ENCODE data around the gene EFEMP2.

Gene EFEMP2

DNA sequence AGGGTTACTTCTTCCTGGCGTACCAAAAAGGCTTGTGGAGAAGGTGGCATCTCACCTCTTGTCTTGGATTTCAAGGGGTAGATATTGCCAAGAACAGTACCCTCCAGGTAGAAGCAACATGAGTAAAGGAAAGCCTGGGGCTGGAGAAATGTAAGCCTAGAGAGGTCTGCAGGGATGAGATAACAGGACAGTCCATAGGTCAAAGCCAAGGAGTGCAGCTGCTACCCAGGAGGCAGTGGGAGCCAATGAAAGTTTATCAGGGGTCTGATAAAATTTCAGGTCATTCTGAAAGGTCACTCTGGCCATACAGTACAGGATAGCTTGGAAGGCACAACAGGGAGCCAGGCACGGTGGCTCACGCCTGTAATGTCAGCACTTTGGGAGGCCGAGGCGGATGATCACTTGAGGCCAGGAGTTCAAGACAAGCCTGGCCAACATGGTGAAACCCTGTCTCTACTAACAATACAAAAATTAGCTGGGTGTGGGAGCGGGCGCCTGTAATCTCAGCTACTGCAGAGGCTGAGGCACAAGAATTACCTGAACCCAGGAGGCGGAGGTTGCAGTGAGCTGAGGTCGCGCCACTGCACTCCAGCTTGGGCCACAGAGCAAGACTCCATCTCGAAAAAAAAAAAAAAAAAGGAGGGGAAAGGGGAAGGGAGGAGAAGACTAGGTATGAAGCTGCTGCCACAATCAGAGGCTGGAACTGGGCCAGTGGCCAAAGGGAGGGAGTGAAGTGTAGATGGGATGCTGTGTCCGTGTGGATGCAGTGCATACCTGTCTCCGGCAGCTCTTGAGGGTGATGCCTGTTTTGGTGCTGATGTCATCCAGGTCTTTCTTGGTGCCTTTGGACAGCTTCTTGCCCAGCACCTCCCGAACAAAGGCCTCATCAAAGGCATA, 14.5 kb upstream of the EFEMP2 start:
- in situ Hi-C loops (cut with HindIII; ENCODE audit: low pct_unique_long_range_greater_than_20kb, low sequenced_read_pairs), result no loop called here
- TF ChIP-seq JUND (IDR thresholded peaks at IDR 0.05; ENCODE audit: low read depth), result no peak

DNA sequence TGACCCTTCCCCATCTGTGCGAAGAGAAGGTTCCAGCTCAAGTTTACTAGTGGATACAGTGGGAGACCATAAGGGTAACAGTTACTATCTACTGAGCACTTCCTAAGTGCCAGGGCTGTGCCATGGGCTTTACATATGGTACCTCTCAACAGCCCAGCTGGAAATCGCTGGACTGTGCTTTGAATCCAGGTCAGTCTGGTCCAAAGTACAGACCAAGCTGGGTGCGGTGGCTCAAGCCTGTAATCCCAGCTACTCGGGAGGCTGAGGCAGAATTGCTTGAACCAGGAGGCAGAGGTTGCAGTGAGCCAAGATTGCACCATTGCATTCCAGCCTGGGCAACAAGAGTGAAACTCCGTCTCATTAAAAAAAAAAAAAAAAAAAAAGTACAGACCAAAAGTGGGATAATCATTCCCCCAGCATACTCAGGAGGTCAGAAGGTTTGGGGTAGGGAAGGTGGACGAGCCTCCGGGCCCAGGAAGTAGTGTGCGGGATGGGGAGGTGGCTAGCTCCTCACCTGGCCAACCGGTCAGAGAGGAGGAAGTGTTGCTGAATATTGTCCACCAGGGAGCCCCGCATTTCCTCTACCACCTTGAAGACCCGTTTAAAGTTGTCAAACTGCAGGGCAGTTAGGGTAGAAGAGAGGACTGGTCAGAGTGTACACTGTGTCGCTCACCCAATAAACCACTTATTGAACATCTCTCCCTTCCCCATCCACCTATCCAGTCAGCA, 13.4 kb upstream of the EFEMP2 start:
- TF ChIP-seq JUND (IDR thresholded peaks at IDR 0.05; ENCODE audit: low read depth), result no peak
- DNase-seq (ENCODE audit: low read depth in 1 of 2, low spot score in 1 of 2), result no peak
- in situ Hi-C loops (cut with HindIII; ENCODE audit: low pct_unique_long_range_greater_than_20kb, low sequenced_read_pairs), result no loop called here

More for the DNA sequence above, 14.5 kb upstream of the EFEMP2 start:
- no peak for DNase-seq (ENCODE audit: low read depth in 1 of 2, low spot score in 1 of 2)

DNA sequence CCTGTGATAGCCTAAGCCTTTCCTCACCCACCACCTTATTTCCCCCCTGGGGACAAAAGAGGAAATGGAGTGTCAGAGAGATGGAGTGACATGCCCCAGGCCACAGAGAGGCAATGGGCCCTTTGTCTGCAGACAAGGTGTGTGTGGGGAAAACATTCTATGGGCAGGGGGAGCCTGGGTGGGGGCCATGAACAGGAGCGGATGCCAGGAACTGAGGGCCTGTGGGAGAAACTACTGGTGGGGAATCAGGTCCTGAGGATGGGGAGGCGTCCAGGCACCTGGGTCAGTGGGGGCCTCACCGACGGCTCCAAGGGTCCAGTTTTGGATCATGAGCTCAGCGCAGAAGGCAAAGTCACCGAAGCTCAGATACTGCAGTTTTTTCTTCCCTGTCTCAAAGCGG, 12.6 kb upstream of the EFEMP2 start:
- TF ChIP-seq JUND (IDR thresholded peaks at IDR 0.05; ENCODE audit: low read depth), result no peak
- in situ Hi-C loops (cut with HindIII; ENCODE audit: low pct_unique_long_range_greater_than_20kb, low sequenced_read_pairs), result no loop called here
- no peak for DNase-seq (ENCODE audit: low read depth in 1 of 2, low spot score in 1 of 2)

DNA sequence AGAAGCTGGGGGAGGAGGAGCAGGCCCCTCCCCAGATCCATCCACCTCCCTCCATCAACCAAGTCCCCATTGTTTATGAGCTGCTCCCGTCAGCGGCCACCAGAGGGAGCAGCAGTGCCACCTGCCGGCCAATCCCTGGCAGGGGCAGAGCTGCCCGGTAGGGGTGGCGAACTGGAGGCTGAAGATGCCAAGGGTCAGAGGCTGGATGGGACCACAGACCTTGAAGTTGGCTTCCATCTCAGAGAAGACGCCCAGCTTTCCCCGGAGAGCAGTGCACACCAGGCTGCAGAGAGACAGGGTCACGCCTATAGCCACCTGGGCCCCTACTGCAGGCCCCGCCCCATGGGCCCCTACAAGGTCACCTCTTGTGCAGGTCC, 12.1 kb upstream of the EFEMP2 start:
- in situ Hi-C loops (cut with HindIII; ENCODE audit: low pct_unique_long_range_greater_than_20kb, low sequenced_read_pairs), result no loop called here
- peak; percentile 86 to 94 for DNase-seq (ENCODE audit: low read depth in 1 of 2, low spot score in 1 of 2)
- TF ChIP-seq JUND (IDR thresholded peaks at IDR 0.05; ENCODE audit: low read depth), result no peak

DNA sequence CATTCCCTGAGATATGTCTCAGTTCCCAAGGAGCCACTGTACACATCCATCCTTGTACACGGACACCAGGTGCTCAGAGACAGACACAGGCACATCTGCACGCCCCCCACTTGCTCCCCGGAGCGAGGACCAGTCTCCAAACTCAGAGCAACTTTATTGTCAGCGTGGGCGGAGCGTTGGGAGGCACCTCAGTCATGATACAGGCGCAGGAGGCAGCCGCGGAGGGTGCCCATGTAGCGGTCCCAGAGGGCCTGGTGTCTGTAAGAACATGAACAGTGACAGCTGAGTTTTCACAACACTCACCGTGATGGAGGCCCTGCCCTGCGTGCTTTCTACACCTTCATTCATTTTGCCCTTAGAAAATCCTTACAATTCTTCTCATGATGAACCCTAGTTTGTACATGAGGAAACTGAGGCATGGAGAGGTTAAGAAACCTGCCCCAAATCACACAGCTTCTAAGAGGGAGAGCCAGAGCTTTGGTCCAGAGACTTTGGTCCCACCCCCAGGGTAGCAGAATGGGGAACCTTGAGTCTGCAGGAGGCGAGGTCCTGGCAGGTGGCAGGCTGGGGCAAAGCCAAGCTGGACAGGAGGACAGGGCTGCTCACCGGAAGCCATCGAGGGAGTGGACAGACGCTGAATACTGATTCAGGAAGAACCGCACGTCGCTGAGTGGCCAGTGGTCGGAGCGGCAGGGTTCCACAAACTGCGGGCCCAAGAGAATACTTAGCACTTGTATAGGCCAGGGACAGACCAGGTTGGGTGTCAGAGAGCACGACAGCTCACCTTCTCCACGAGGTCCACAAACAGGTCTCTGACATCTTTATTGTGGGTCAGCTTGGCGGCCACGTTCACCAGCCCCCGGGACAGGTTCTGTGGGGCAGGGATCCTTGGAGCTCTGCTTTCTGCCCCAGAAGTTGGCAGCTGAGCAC, 11.5 kb upstream of the EFEMP2 start:
- no peak for TF ChIP-seq JUND (IDR thresholded peaks at IDR 0.05; ENCODE audit: low read depth)
- no peak for DNase-seq (ENCODE audit: low read depth in 1 of 2, low spot score in 1 of 2)
- in situ Hi-C loops (cut with HindIII; ENCODE audit: low pct_unique_long_range_greater_than_20kb, low sequenced_read_pairs), result no loop called here

DNA sequence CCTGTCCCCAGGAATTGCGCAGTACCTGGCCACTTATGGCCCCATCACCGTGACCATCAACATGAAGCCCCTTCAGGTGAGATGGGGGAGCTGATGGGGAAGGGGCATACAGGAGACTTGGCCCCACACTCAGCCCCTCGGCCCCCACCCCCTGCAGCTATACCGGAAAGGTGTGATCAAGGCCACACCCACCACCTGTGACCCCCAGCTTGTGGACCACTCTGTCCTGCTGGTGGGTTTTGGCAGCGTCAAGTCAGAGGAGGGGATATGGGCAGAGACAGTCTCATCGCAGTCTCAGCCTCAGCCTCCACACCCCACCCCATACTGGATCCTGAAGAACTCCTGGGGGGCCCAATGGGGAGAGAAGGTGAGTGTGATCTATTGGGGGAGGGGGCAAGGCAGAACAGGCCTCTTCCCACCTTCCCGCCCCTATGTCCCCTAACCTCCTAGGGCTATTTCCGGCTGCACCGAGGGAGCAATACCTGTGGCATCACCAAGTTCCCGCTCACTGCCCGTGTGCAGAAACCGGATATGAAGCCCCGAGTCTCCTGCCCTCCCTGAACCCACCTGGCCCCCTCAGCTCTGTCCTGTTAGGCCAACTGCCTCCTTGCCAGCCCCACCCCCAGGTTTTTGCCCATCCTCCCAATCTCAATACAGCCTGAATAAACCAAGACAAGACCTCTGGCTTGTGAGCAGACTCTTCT, 10.6 kb upstream of the EFEMP2 start:
- in situ Hi-C loops (cut with HindIII; ENCODE audit: low pct_unique_long_range_greater_than_20kb, low sequenced_read_pairs), result no loop called here
- TF ChIP-seq JUND (IDR thresholded peaks at IDR 0.05; ENCODE audit: low read depth), result no peak
- no peak for DNase-seq (ENCODE audit: low read depth in 1 of 2, low spot score in 1 of 2)

DNA sequence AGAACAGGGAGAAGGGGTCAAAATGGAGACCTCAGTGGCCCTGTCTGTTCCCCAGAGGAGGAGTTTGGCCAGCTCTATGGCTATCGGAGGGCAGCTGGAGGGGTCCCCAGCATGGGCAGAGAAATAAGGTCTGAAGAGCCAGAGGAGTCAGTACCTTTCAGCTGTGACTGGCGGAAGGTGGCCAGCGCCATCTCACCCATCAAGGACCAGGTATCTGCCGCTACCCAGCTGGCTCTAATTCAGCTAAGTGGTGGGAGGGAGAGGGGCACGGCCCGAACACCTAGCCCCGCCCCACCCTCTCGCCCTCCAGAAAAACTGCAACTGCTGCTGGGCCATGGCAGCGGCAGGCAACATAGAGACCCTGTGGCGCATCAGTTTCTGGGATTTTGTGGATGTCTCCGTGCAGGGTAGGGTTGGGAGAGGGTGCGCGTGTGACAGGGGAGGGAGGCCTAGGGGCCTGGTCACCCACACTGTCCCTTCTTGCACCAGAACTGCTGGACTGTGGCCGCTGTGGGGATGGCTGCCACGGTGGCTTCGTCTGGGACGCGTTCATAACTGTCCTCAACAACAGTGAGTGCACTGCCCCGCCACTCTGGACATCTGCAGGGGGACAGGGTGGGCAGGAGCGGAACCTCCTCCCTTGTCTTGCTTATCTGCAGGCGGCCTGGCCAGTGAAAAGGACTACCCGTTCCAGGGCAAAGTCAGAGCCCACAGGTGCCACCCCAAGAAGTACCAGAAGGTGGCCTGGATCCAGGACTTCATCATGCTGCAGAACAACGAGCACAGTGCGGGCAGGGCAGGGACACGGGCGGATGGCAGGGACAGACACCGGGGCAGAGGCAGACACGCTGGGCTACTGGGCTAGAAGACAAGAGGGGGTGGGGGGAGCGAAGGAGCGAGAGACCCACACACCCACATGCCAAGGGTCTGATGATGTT, 9.8 kb upstream of the EFEMP2 start:
- no peak for DNase-seq (ENCODE audit: low read depth in 1 of 2, low spot score in 1 of 2)
- TF ChIP-seq JUND (IDR thresholded peaks at IDR 0.05; ENCODE audit: low read depth), result no peak
- in situ Hi-C loops (cut with HindIII; ENCODE audit: low pct_unique_long_range_greater_than_20kb, low sequenced_read_pairs), result no loop called here

DNA sequence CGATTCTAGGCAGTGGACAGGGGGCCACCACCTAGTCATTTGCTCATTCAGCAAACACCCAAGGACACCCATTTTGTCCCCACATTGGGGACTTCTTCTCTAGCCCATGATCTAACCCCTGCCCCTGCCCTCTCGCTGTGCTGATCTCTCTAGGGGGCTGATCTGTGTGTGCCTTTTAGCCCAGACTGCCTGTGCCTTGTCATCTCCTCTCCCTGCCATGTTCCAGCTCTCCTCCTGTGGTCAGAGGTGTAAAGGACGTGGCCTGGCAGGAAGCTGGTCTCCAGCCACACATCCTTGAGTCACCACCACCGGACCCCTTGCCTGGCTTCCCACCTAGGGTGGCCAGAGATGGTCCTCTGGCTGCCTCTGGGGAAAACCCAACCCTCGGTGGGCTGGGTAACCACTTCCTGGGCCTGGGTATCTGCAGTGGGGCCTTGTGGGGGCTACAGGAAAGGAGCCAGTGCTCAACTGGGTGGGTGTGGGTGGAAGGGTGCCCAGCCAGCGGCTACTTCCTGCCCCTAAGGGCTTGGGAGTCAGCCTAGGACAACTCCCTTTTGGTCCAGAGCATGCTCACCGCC, 8.3 kb upstream of the EFEMP2 start:
- no peak for DNase-seq (ENCODE audit: low read depth in 1 of 2, low spot score in 1 of 2)
- in situ Hi-C loops (cut with HindIII; ENCODE audit: low pct_unique_long_range_greater_than_20kb, low sequenced_read_pairs), result no loop called here
- no peak for TF ChIP-seq JUND (IDR thresholded peaks at IDR 0.05; ENCODE audit: low read depth)

DNA sequence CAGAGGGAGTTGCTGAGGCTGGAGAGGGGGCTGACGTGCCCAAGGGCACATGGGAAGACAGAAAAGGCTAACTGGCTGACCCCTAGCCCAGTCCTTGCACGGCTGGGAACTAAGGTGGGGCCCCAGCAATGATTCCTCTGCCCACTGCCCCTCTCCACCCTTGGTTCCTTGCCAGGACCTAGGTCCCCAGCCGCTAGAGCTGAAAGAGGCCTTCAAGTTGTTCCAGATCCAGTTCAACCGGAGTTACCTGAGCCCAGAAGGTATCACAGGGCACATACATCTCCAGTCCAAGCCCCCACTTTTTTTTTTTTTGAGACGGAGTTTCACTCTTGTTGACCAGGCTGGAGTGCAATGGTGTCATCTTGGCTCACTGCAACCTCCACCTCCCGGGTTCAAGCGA, 7.4 kb upstream of the EFEMP2 start:
- in situ Hi-C loops (cut with HindIII; ENCODE audit: low pct_unique_long_range_greater_than_20kb, low sequenced_read_pairs), result no loop called here
- no peak for TF ChIP-seq JUND (IDR thresholded peaks at IDR 0.05; ENCODE audit: low read depth)
- no peak for DNase-seq (ENCODE audit: low read depth in 1 of 2, low spot score in 1 of 2)

DNA sequence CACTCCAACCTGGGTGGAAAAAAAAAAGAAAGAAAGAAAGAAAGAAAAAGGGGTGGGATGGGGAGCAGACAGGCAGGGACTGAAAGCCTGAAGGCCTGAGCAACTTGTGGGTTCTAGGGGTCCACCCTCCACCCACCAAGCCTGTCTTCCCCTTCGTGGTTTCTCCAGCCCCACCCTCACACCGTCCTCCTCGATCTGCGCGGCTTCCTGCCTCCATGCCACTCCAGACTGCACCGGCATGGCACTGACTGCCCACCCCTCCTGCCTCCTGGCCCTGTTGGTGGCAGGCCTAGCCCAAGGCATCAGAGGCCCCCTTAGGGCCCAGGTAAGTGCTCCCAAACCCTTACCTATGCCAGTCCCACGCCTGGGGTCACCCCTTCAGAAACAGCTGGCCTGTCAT, 7.0 kb upstream of the EFEMP2 start, which contains the start of gene CTSW:
CTSW (plus strand) TSS at position 221 of the 400 bp plus-strand sequence; CDS start at position 239, 18 bp downstream.
- TF ChIP-seq JUND (IDR thresholded peaks at IDR 0.05; ENCODE audit: low read depth), result no peak
- in situ Hi-C loops (cut with HindIII; ENCODE audit: low pct_unique_long_range_greater_than_20kb, low sequenced_read_pairs), result no loop called here
- DNase-seq (ENCODE audit: low read depth in 1 of 2, low spot score in 1 of 2), result no peak
